GM18870 (cell line): ENCODE results near the gene UBE2M.
"Not testable (repeated sequence)": the region's sequence is repeated elsewhere in the genome, so short reads cannot be mapped to it uniquely, and the experiment has no call there.

Source experiments
- ATAC-seq: cut with Tn5 transposase; IDR thresholded peaks from one replicate; pipeline ENCODE4 v1.9.1; 2021; ENCODE audit warnings: moderate library complexity; ENCODE audit not compliant: unreplicated experiment

UBE2M gene

GRCh38 chr19:58542641-58543372 is 15.6 kb downstream of the UBE2M start:
- ATAC-seq, result not testable (repeated sequence)

- not testable (repeated sequence) for ATAC-seq
Observed at GRCh38 chr19:58539169-58539559, 19.2 kb downstream of the UBE2M start.

GRCh38 chr19:58538257-58539168 is 19.9 kb downstream of the UBE2M start:
- no peak for ATAC-seq

GRCh38 chr19:58536852-58537798 is 21.3 kb downstream of the UBE2M start:
- no peak for ATAC-seq

GRCh38 chr19:58535857-58536256 is 22.6 kb downstream of the UBE2M start:
- ATAC-seq, result no peak

GRCh38 chr19:58531034-58531840 is 27.2 kb downstream of the UBE2M start:
- no peak for ATAC-seq

GRCh38 chr19:58529405-58529804 is 29.0 kb downstream of the UBE2M start:
- no peak for ATAC-seq

- ATAC-seq, result no peak
Observed at GRCh38 chr19:58522709-58523108, 35.7 kb downstream of the UBE2M start.

- no peak for ATAC-seq
Observed at GRCh38 chr19:58521651-58522050, 36.8 kb downstream of the UBE2M start.

- ATAC-seq, result no peak
Observed at GRCh38 chr19:58520257-58520599, 38.2 kb downstream of the UBE2M start.

- peak; percentile 86 for ATAC-seq
Observed at GRCh38 chr19:58519355-58520256, 38.8 kb downstream of the UBE2M start, which contains the start of gene ZBTB45. ZBTB45 (minus strand) TSS chr19:58519810; CDS start chr19:58517673, 2,137 bp downstream.

- ATAC-seq, result peak; percentile 0
Observed at GRCh38 chr19:58519087-58519354, 39.4 kb downstream of the UBE2M start.

GRCh38 chr19:58518256-58519086 is 39.9 kb downstream of the UBE2M start:
- no peak for ATAC-seq

GRCh38 chr19:58516964-58517833 is 41.2 kb downstream of the UBE2M start:
- ATAC-seq, result no peak

GRCh38 chr19:58516246-58516836 is 42.1 kb downstream of the UBE2M start:
- ATAC-seq, result no peak

GRCh38 chr19:58515259-58515658 is 43.2 kb downstream of the UBE2M start:
- no peak for ATAC-seq

- ATAC-seq, result no peak
Observed at GRCh38 chr19:58514564-58515022, 43.8 kb downstream of the UBE2M start.
